Neutrophil (primary cell): ENCODE results near the gene TMEM9.

Experiments
- H3K27ac ChIP-seq: fragments of 200-600 bp; sonication (generic); 2 replicates; pipeline ENCODE4 v1.5.1; 2016; ENCODE audit warnings: mild to moderate bottlenecking, moderate library complexity
- H3K27me3 ChIP-seq: fragments of 200-600 bp; sonication (generic); 2 replicates; pipeline ENCODE4 v1.6.0; 2016; ENCODE audit warnings: mild to moderate bottlenecking
- H3K36me3 ChIP-seq: fragments of 200-600 bp; sonication (generic); 2 replicates; pipeline ENCODE4 v1.5.1; 2017
- H3K4me1 ChIP-seq, 2 experiments: fragments of 200-600 bp in 1 of 2; sonication (generic) in 1 of 2; 1 replicate in 1 of 2; 2 replicates in 1 of 2; pipeline versions ENCODE4 v1.5.1 to v1.6.1; 2013 to 2016; ENCODE audit warnings: low read depth in 1 of 2, low read length in 1 of 2, mild to moderate bottlenecking in 1 of 2, moderate library complexity in 1 of 2; ENCODE audit not compliant: control insufficient read depth in 1 of 2, insufficient read depth in 1 of 2
- H3K4me3 ChIP-seq, 2 experiments: fragments of 200-600 bp in 1 of 2; sonication (generic) in 1 of 2; 1 replicate in 1 of 2; 2 replicates in 1 of 2; pipeline ENCODE4 v1.5.1; 2013 to 2016; ENCODE audit warnings: low read depth in 1 of 2, low read length in 1 of 2, mild to moderate bottlenecking in 1 of 2, moderate library complexity in 1 of 2
- H3K9me3 ChIP-seq: fragments of 200-600 bp; sonication (generic); 2 replicates; pipeline ENCODE4 v1.5.1; 2016
- CTCF ChIP-seq: fragments of 200-600 bp; sonication (generic); IDR thresholded peaks from 2 replicates; pipeline ENCODE4 v1.5.1; 2016; ENCODE audit warnings: antibody characterized with exemption

The TMEM9 gene

GRCh38 chr1:201185123-201185453 is 30.8 kb upstream of the TMEM9 start:
- TF ChIP-seq CTCF: no peak
- no peaks in the 10 kb centered on the region for H3K9me3 ChIP-seq
- H3K27ac ChIP-seq: no peak overlapping the region
- no peaks in the 10 kb centered on the region for H3K36me3 ChIP-seq
- H3K4me3 ChIP-seq: no peak overlapping the region
- peaks cover 30% of the 10 kb centered on the region for H3K27me3 ChIP-seq
- peaks cover 0 to 10% of the 10 kb centered on the region in 2 experiments for H3K4me1 ChIP-seq

GRCh38 chr1:201184307-201185122 is 30.2 kb upstream of the TMEM9 start:
- peaks cover 24% of the 10 kb centered on the region for H3K27me3 ChIP-seq
- no peaks in the 10 kb centered on the region for H3K36me3 ChIP-seq
- H3K4me1 ChIP-seq: peaks cover 0 to 10% of the 10 kb centered on the region in 2 experiments
- no peak for TF ChIP-seq CTCF
- H3K4me3 ChIP-seq: no peak overlapping the region
- H3K27ac ChIP-seq: no peak overlapping the region
- H3K9me3 ChIP-seq: no peaks in the 10 kb centered on the region

GRCh38 chr1:201183753-201184152 is 29.5 kb upstream of the TMEM9 start:
- Histone ChIP-seq H3K4me1 (peaks cover 0 to 10% of the 10 kb centered on the region in 2 experiments), H3K27me3 (peaks cover 20% of the 10 kb centered on the region), H3K27ac (no peak overlapping the region), H3K9me3 (no peaks in the 10 kb centered on the region), H3K4me3 (no peak overlapping the region), H3K36me3 (no peaks in the 10 kb centered on the region)
- no peak for TF ChIP-seq CTCF

GRCh38 chr1:201183209-201183608 is 28.9 kb upstream of the TMEM9 start:
- peaks cover 0 to 10% of the 10 kb centered on the region in 2 experiments for H3K4me1 ChIP-seq
- TF ChIP-seq CTCF: no peak
- no peaks in the 10 kb centered on the region for H3K9me3 ChIP-seq
- peaks cover 20% of the 10 kb centered on the region for H3K27me3 ChIP-seq
- no peak overlapping the region for H3K27ac ChIP-seq
- H3K36me3 ChIP-seq: no peaks in the 10 kb centered on the region
- no peak overlapping the region for H3K4me3 ChIP-seq

GRCh38 chr1:201181726-201182125 is 27.5 kb upstream of the TMEM9 start:
- Histone ChIP-seq H3K27ac (no peak overlapping the region), H3K4me3 (no peak overlapping the region), H3K4me1 (peaks cover 0 to 10% of the 10 kb centered on the region in 2 experiments), H3K27me3 (peaks cover 20% of the 10 kb centered on the region), H3K36me3 (no peaks in the 10 kb centered on the region), H3K9me3 (no peaks in the 10 kb centered on the region)
- no peak for TF ChIP-seq CTCF
